B cell (primary cell): Measurements from ENCODE around the gene RHPN2. TPM values are rescaled to one million over a fixed set of nuclear protein-coding genes. Genes with fewer than 3 reads are reported as not detected.

Experiments used
- ATAC-seq: fragments of 200-7000 bp; cut with Tn5 transposase; one replicate; pipeline ENCODE4 v1.10.0; 2021; ENCODE audit warnings: low read depth, mild to moderate bottlenecking, moderate number of reproducible peaks, moderate library complexity
- CTCF ChIA-PET: fragments of 350-600 bp; sonication (Branson Sonifier 250); formaldehyde crosslinking; loops from one replicate; lab custom pipeline; 2021; ENCODE audit warnings: antibody characterized with exemption, inconsistent platforms; lab: Charles Lee
- POLR2A ChIA-PET: fragments of 350-600 bp; sonication (Branson Sonifier 250); formaldehyde crosslinking; loops from one replicate; lab custom pipeline; 2021; ENCODE audit warnings: antibody characterized with exemption; lab: Charles Lee
- DNase-seq: peaks from one replicate; pipeline ENCODE4 v3.0.0; 2013
- H2AFZ ChIP-seq: 2 replicates; pipeline ENCODE4 v1.6.1; 2012; ENCODE audit warnings: mild to moderate bottlenecking, low read depth, low read length; ENCODE audit not compliant: insufficient read depth, poor library complexity, severe bottlenecking
- H3K27ac ChIP-seq, 2 donors: 1 replicate in 1 of 2; 2 replicates in 1 of 2; pipeline ENCODE4 v1.5.1; 2012 to 2013; ENCODE audit warnings: low read length in 2 of 2, mild to moderate bottlenecking in 2 of 2, moderate library complexity in 1 of 2
- H3K27me3 ChIP-seq, 4 experiments: fragments of 200-600 bp in 1 of 4; sonication (generic) in 1 of 4; replicated peaks in 1 of 4; 1 replicate in 2 of 4; 2 replicates in 2 of 4; pipeline versions ENCODE4 v1.6.1 to v1.7.0; 2013 to 2016; ENCODE audit warnings: low read length in 3 of 4, mild to moderate bottlenecking in 2 of 4, mixed read lengths in 1 of 4, moderate library complexity in 1 of 4; ENCODE audit not compliant: insufficient read depth in 4 of 4, control insufficient read depth in 3 of 4; ENCODE audit errors: control extremely low read depth in 1 of 4
- H3K36me3 ChIP-seq, 2 experiments: replicated peaks in 1 of 2; 1 replicate in 1 of 2; 2 replicates in 1 of 2; pipeline versions ENCODE4 v1.6.1 to v1.7.1; 2013; ENCODE audit warnings: low read length in 1 of 2; ENCODE audit not compliant: insufficient read depth in 2 of 2, control insufficient read depth in 1 of 2; ENCODE audit errors: control extremely low read depth in 1 of 2, extremely low read depth in 1 of 2
- H3K4me1 ChIP-seq, 2 donors: fragments of 200-600 bp in 1 of 2; sonication (generic) in 1 of 2; 1 replicate in 1 of 2; 2 replicates in 1 of 2; pipeline versions ENCODE4 v1.5.1 to v1.6.1; 2013 to 2017; ENCODE audit warnings: low read length in 2 of 2; ENCODE audit not compliant: control insufficient read depth in 2 of 2, insufficient read depth in 2 of 2
- H3K4me2 ChIP-seq: replicated peaks from 2 replicates; pipeline ENCODE3; 2012; ENCODE audit warnings: mild to moderate bottlenecking, low read depth, low read length; ENCODE audit not compliant: poor library complexity, severe bottlenecking
- H3K4me3 ChIP-seq, 5 experiments: fragments of 200-600 bp in 1 of 5; sonication (generic) in 1 of 5; 1 replicate in 3 of 5; 2 replicates in 2 of 5; pipeline versions ENCODE4 v1.5.1 to v1.7.0; 2011 to 2016; ENCODE audit warnings: low read length in 4 of 5, mild to moderate bottlenecking in 4 of 5, low read depth in 2 of 5, control low read depth in 1 of 5, moderate library complexity in 1 of 5; ENCODE audit not compliant: insufficient read depth in 1 of 5; ENCODE audit errors: control extremely low read depth in 1 of 5, extremely low read depth in 1 of 5
- H3K79me2 ChIP-seq: fragments of 200-600 bp; sonication (generic); one replicate; pipeline ENCODE4 v1.6.0; 2016; ENCODE audit warnings: low read length; ENCODE audit not compliant: control insufficient read depth, insufficient read depth
- H3K9ac ChIP-seq: fragments of 200-600 bp; sonication (generic); 2 replicates; pipeline ENCODE4 v1.6.1; 2017; ENCODE audit warnings: mild to moderate bottlenecking, low read length, moderate library complexity
- H3K9me3 ChIP-seq, 3 donors: one replicate each; pipeline versions ENCODE4 v1.6.1 to v1.7.1; 2013; ENCODE audit warnings: low read length in 2 of 3; ENCODE audit not compliant: control insufficient read depth in 2 of 3, insufficient read depth in 1 of 3; ENCODE audit errors: control extremely low read depth in 1 of 3
- H4K20me1 ChIP-seq: 2 replicates; pipeline ENCODE4 v1.6.0; 2012; ENCODE audit warnings: mild to moderate bottlenecking, low read length; ENCODE audit not compliant: insufficient read depth, control insufficient read depth, poor library complexity, severe bottlenecking
- H3K27ac Mint-ChIP-seq: one replicate; pipeline ENCODE4 v1.8.0; 2021; ENCODE audit warnings: mixed read lengths
- H3K27me3 Mint-ChIP-seq: one replicate; pipeline ENCODE4 v1.8.0; 2021; ENCODE audit warnings: mixed read lengths
- H3K4me1 Mint-ChIP-seq: one replicate; pipeline ENCODE4 v1.8.0; 2021; ENCODE audit warnings: mixed read lengths
- H3K4me3 Mint-ChIP-seq: one replicate; pipeline ENCODE4 v1.8.0; 2021; ENCODE audit warnings: mixed read lengths
- H3K9me3 Mint-ChIP-seq: one replicate; pipeline ENCODE4 v1.8.0; 2022; ENCODE audit warnings: mixed read lengths; ENCODE audit not compliant: insufficient read depth
- CTCF ChIP-seq: fragments of 200-600 bp; IDR thresholded peaks from one replicate; pipeline ENCODE4 v1.8.0; 2022; ENCODE audit warnings: antibody characterized with exemption, mild to moderate bottlenecking
- EZH2 ChIP-seq: IDR thresholded peaks from 2 replicates; pipeline ENCODE4 v1.6.1; 2012; ENCODE audit warnings: borderline replicate concordance, low read depth, mild to moderate bottlenecking, moderate library complexity, low read length; ENCODE audit not compliant: insufficient read depth, poor library complexity, severe bottlenecking
- WGBS: methylation state at CpG from one replicate; pipeline ENCODE4 v1.1.5; 2013; ENCODE audit warnings: missing lambda C conversion rate; ENCODE audit not compliant: insufficient coverage; 5-methylcytosine and 5-hydroxymethylcytosine counted together
- intact Hi-C: fragments of 100-400 bp; cut with micrococcal nuclease; formaldehyde crosslinking; loops from one replicate; pipeline ENCODE4 v1.10.0; 2022
- polyA plus RNA-seq: library from polyadenylated mRNA; depleted of rRNA; stranded (reverse); fragments of >200 nt; gene quantifications from 2 replicates; pipeline ENCODE4 v1.2.3, GENCODE V29; 2012
- total RNA-seq, 2 donors: library from RNA; stranded (reverse); fragments of 120-200 nt in 1 of 2; gene quantifications; 1 replicate in 1 of 2; 2 replicates in 1 of 2; pipeline versions ENCODE4 v1.2.3 to v1.2.4, GENCODE V29; 2013 to 2022

Gene RHPN2
- total and polyA plus RNA-seq, 2 donors (not counting 1 experiment from before 2014, with no cell fraction given): 4.9 to 5.5 TPM

- Mint-ChIP-seq H3K4me1 (no peaks in the 10 kb centered on the region), H3K27ac (no peak overlapping the region), H3K4me3 (no peak overlapping the region), H3K9me3 (no peaks in the 10 kb centered on the region), H3K27me3 (no peaks in the 10 kb centered on the region)
- ChIA-PET CTCF (no interaction called here), POLR2A (no interaction called here)
- H3K27me3 ChIP-seq: no peaks in the 10 kb centered on the region
- no peak for ATAC-seq
- no peaks in the 10 kb centered on the region for H3K36me3 ChIP-seq
- H2AFZ ChIP-seq: no peak overlapping the region
- no peak for DNase-seq
- no peaks in the 10 kb centered on the region for H4K20me1 ChIP-seq
- no peak overlapping the region for H3K4me3 ChIP-seq
- no peak overlapping the region for H3K27ac ChIP-seq
- no peak overlapping the region for H3K9ac ChIP-seq
- no peak overlapping the region for H3K4me2 ChIP-seq
- H3K4me1 ChIP-seq: no peaks in the 10 kb centered on the region
- 100% methylated on average over 2 of the region's 3 CpGs for WGBS
- intact Hi-C loops: no loop called here
- no peak for TF ChIP-seq EZH2
- no peak for TF ChIP-seq CTCF
- no peaks in the 10 kb centered on the region for H3K79me2 ChIP-seq
- no peaks in the 10 kb centered on the region for H3K9me3 ChIP-seq
Measured at GRCh38 chr19:33050110-33050509, 14.6 kb downstream of the RHPN2 start.

GRCh38 chr19:33048806-33049676, 15.6 kb downstream of the RHPN2 start:
- Histone ChIP-seq H2AFZ (no peak overlapping the region), H3K9me3 (no peaks in the 10 kb centered on the region), H3K4me2 (no peak overlapping the region), H3K9ac (no peak overlapping the region), H3K27me3 (no peaks in the 10 kb centered on the region), H4K20me1 (no peaks in the 10 kb centered on the region), H3K79me2 (no peaks in the 10 kb centered on the region), H3K4me3 (no peak overlapping the region), H3K36me3 (no peaks in the 10 kb centered on the region), H3K27ac (no peak overlapping the region), H3K4me1 (no peaks in the 10 kb centered on the region)
- Mint-ChIP-seq H3K4me1 (no peaks in the 10 kb centered on the region), H3K4me3 (no peak overlapping the region), H3K27ac (no peak overlapping the region), H3K9me3 (no peaks in the 10 kb centered on the region), H3K27me3 (no peaks in the 10 kb centered on the region)
- POLR2A ChIA-PET: no interaction called here
- intact Hi-C loops: no loop called here
- no peak for TF ChIP-seq EZH2
- TF ChIP-seq CTCF: no peak
- no peak for DNase-seq
- WGBS: 86% methylated on average over 11 of the region's 15 CpGs
- CTCF ChIA-PET: no interaction called here
- ATAC-seq: no peak
